ENCODE data around the gene XPNPEP3.

XPNPEP3 gene

DNA sequence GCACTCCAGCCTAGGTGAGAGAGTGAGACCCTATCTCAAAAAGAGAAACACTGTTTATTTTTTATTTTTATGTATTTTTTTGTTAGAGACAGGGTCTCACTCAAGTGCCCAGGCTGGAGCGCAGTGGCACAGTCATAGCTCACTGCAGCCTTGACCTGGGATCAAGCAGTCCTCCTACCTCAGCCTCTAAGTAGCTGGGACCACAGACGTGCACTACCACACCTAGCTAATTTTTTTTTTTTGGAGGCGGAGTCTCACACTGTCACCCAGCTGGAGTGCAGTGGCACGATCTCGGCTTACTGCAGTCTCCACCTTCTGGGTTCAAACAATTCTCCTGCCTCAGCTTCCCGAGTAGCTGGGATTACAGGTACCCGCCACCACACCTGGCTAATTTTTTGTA lies 100.7 kb downstream of the XPNPEP3 start:
- Histone ChIP-seq H3K23ac (ENCODE audit: low read depth, low read length, poor library complexity) (no peak overlapping the region), H3K36me3 (replicated peaks in 1 of 2; ENCODE audit: control insufficient read depth in 2 of 2, insufficient read depth in 2 of 2, low read length in 2 of 2) (peaks cover 11 to 90% of the 10 kb centered on the region in 2 donors)

DNA sequence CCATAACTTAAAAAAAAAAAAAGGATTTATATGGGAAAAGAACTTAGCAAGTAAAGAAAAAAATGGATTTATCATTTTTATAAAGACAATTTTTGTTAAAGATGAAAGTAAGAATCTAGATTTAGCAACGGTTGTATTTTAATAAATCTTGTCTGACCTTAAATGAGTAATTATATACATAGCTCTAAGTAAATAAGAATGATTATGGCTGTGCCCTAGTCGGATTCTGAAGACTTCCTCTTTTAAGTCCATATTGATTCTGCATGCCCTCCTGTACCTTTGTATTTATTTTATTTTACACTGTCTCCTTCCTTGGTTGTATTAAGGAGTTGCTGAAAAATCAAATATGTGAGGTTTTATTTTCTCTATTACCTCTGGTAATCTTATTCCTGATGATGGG lies 101.4 kb downstream of the XPNPEP3 start:
- H2BK5ac ChIP-seq (ENCODE audit: low read length), result no peak overlapping the region
- H3K27ac ChIP-seq (replicated peaks; ENCODE audit: low read length), result no peak overlapping the region
- no peaks in the 10 kb centered on the region for H3K27me3 ChIP-seq (ENCODE audit: control insufficient read depth in 3 of 3, insufficient read depth in 3 of 3, low read depth in 1 of 3, low read length in 3 of 3)
- no peak overlapping the region for H2BK15ac ChIP-seq (ENCODE audit: low read length)
- H3K4me2 ChIP-seq (ENCODE audit: insufficient read depth, low read length, poor library complexity, severe bottlenecking), result no peak overlapping the region
- H3K36me3 ChIP-seq (replicated peaks in 1 of 2; ENCODE audit: control insufficient read depth in 2 of 2, insufficient read depth in 2 of 2, low read length in 2 of 2), result peaks cover 10 to 93% of the 10 kb centered on the region in 2 donors
- no peak overlapping the region for H3K14ac ChIP-seq (ENCODE audit: low read length)
- H3K9me3 ChIP-seq (replicated peaks in 1 of 2; ENCODE audit: control insufficient read depth in 2 of 2, insufficient read depth in 1 of 2, low read depth in 1 of 2, low read length in 2 of 2), result no peaks in the 10 kb centered on the region
- no peak overlapping the region for H3K4me3 ChIP-seq (ENCODE audit: low read length in 2 of 2)
- peaks cover 3% of the 10 kb centered on the region for H3K79me1 ChIP-seq (ENCODE audit: low read depth, low read length)
- no CpG with 5 or more reads among the region's 2 CpGs for WGBS, 2 donors (ENCODE audit: extremely low coverage in 2 of 2, insufficient read length in 2 of 2, insufficient replicate concordance in 1 of 2)
- H2AFZ ChIP-seq (ENCODE audit: low read length), result no peak overlapping the region
- H3K4me1 ChIP-seq (ENCODE audit: control insufficient read depth in 2 of 2, insufficient read depth in 1 of 2, low read depth in 1 of 2, low read length in 2 of 2), result no peaks in the 10 kb centered on the region
- H2BK12ac ChIP-seq (ENCODE audit: low read length), result no peak overlapping the region
- H2BK120ac ChIP-seq (ENCODE audit: low read depth, low read length), result no peak overlapping the region
- H3K18ac ChIP-seq (ENCODE audit: low read length), result no peak overlapping the region
- H4K91ac ChIP-seq (ENCODE audit: low read depth, low read length, poor library complexity), result no peak overlapping the region
- no peak overlapping the region for H3K4ac ChIP-seq (ENCODE audit: low read length)
- DNase-seq (ENCODE audit: low spot score), result no peak
- no peak overlapping the region for H2AK5ac ChIP-seq (ENCODE audit: low read depth, low read length)
- H3K23ac ChIP-seq (ENCODE audit: low read depth, low read length, poor library complexity), result no peak overlapping the region
- no peak overlapping the region for H3K9ac ChIP-seq (ENCODE audit: low read depth, low read length, poor library complexity)
- H4K8ac ChIP-seq (ENCODE audit: low read depth, low read length), result no peak overlapping the region

More for the DNA sequence above, 100.7 kb downstream of the XPNPEP3 start:
- Histone ChIP-seq H3K4me1 (ENCODE audit: control insufficient read depth in 2 of 2, insufficient read depth in 1 of 2, low read depth in 1 of 2, low read length in 2 of 2) (peaks cover 0 to 2% of the 10 kb centered on the region in 2 donors), H2AFZ (ENCODE audit: low read length) (no peak overlapping the region), H3K27ac (replicated peaks; ENCODE audit: low read length) (no peak overlapping the region), H2AK5ac (ENCODE audit: low read depth, low read length) (no peak overlapping the region), H2BK12ac (ENCODE audit: low read length) (no peak overlapping the region), H3K79me1 (ENCODE audit: low read depth, low read length) (peaks cover 3% of the 10 kb centered on the region), H3K18ac (ENCODE audit: low read length) (no peak overlapping the region), H3K27me3 (ENCODE audit: control insufficient read depth in 3 of 3, insufficient read depth in 3 of 3, low read depth in 1 of 3, low read length in 3 of 3) (no peaks in the 10 kb centered on the region), H3K9ac (ENCODE audit: low read depth, low read length, poor library complexity) (no peak overlapping the region), H4K91ac (ENCODE audit: low read depth, low read length, poor library complexity) (no peak overlapping the region), H3K14ac (ENCODE audit: low read length) (no peak overlapping the region), H3K4me3 (ENCODE audit: low read length in 2 of 2) (no peak overlapping the region), H4K8ac (ENCODE audit: low read depth, low read length) (no peak overlapping the region), H3K4ac (ENCODE audit: low read length) (no peak overlapping the region), H3K4me2 (ENCODE audit: insufficient read depth, low read length, poor library complexity, severe bottlenecking) (no peak overlapping the region), H2BK120ac (ENCODE audit: low read depth, low read length) (no peak overlapping the region), H3K9me3 (replicated peaks in 1 of 2; ENCODE audit: control insufficient read depth in 2 of 2, insufficient read depth in 1 of 2, low read depth in 1 of 2, low read length in 2 of 2) (no peaks in the 10 kb centered on the region), H2BK5ac (ENCODE audit: low read length) (no peak overlapping the region), H2BK15ac (ENCODE audit: low read length) (no peak overlapping the region)
- no peak for DNase-seq (ENCODE audit: low spot score)
- WGBS, 2 donors (ENCODE audit: extremely low coverage in 2 of 2, insufficient read length in 2 of 2, insufficient replicate concordance in 1 of 2), result no CpG with 5 or more reads among the region's 7 CpGs

DNA sequence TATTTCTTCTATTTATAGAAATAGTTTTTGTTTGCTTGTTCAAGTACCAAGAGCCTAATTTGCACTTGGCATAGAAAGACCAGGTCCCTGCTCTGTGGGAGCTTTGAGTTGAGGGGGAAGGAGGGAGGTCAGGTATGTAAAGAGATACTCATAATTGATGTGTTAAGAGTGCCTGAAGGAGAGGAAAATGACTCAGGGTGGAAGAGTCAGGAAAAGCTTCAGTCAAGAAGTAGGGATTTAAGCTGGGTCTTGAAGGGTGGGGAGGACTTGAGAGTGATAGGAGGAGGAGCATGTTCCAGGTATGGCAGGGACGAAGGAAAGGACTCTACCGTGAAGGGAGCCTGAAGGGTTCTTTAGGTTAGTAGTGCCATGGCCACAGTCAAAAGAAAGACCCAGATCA lies 103.2 kb downstream of the XPNPEP3 start:
- H3K4me1 ChIP-seq (ENCODE audit: control insufficient read depth in 2 of 2, insufficient read depth in 1 of 2, low read depth in 1 of 2, low read length in 2 of 2), result no peaks in the 10 kb centered on the region
- peaks cover 15 to 91% of the 10 kb centered on the region in 2 donors for H3K36me3 ChIP-seq (replicated peaks in 1 of 2; ENCODE audit: control insufficient read depth in 2 of 2, insufficient read depth in 2 of 2, low read length in 2 of 2)
- no peak overlapping the region for H3K14ac ChIP-seq (ENCODE audit: low read length)
- no peak overlapping the region for H3K27ac ChIP-seq (replicated peaks; ENCODE audit: low read length)
- H3K4me3 ChIP-seq (ENCODE audit: low read length in 2 of 2), result no peak overlapping the region
- H3K18ac ChIP-seq (ENCODE audit: low read length), result no peak overlapping the region
- no peak overlapping the region for H3K23ac ChIP-seq (ENCODE audit: low read depth, low read length, poor library complexity)
- WGBS, 2 donors (ENCODE audit: extremely low coverage in 2 of 2, insufficient read length in 2 of 2, insufficient replicate concordance in 1 of 2), result no CpG with 5 or more reads among the region's 2 CpGs
- no peak overlapping the region for H2BK120ac ChIP-seq (ENCODE audit: low read depth, low read length)
- H2AK5ac ChIP-seq (ENCODE audit: low read depth, low read length), result no peak overlapping the region
- no peak overlapping the region for H3K9ac ChIP-seq (ENCODE audit: low read depth, low read length, poor library complexity)
- H3K79me1 ChIP-seq (ENCODE audit: low read depth, low read length), result peaks cover 3% of the 10 kb centered on the region
- no peak overlapping the region for H2BK12ac ChIP-seq (ENCODE audit: low read length)
- no peak for DNase-seq (ENCODE audit: low spot score)
- no peak overlapping the region for H3K4me2 ChIP-seq (ENCODE audit: insufficient read depth, low read length, poor library complexity, severe bottlenecking)
- no peak overlapping the region for H4K91ac ChIP-seq (ENCODE audit: low read depth, low read length, poor library complexity)
- no peak overlapping the region for H2BK5ac ChIP-seq (ENCODE audit: low read length)
- no peaks in the 10 kb centered on the region for H3K9me3 ChIP-seq (replicated peaks in 1 of 2; ENCODE audit: control insufficient read depth in 2 of 2, insufficient read depth in 1 of 2, low read depth in 1 of 2, low read length in 2 of 2)
- H2AFZ ChIP-seq (ENCODE audit: low read length), result no peak overlapping the region
- no peak overlapping the region for H3K4ac ChIP-seq (ENCODE audit: low read length)
- no peaks in the 10 kb centered on the region for H3K27me3 ChIP-seq (ENCODE audit: control insufficient read depth in 3 of 3, insufficient read depth in 3 of 3, low read depth in 1 of 3, low read length in 3 of 3)
- H4K8ac ChIP-seq (ENCODE audit: low read depth, low read length), result no peak overlapping the region
- no peak overlapping the region for H2BK15ac ChIP-seq (ENCODE audit: low read length)

- Histone ChIP-seq H2AK5ac (ENCODE audit: low read depth, low read length) (no peak overlapping the region), H3K4me2 (ENCODE audit: insufficient read depth, low read length, poor library complexity, severe bottlenecking) (no peak overlapping the region), H3K9ac (ENCODE audit: low read depth, low read length, poor library complexity) (no peak overlapping the region), H3K9me3 (replicated peaks in 1 of 2; ENCODE audit: control insufficient read depth in 2 of 2, insufficient read depth in 1 of 2, low read depth in 1 of 2, low read length in 2 of 2) (no peaks in the 10 kb centered on the region), H3K36me3 (replicated peaks in 1 of 2; ENCODE audit: control insufficient read depth in 2 of 2, insufficient read depth in 2 of 2, low read length in 2 of 2) (peaks cover 28 to 92% of the 10 kb centered on the region in 2 donors), H4K8ac (ENCODE audit: low read depth, low read length) (no peak overlapping the region), H3K18ac (ENCODE audit: low read length) (no peak overlapping the region), H3K27ac (replicated peaks; ENCODE audit: low read length) (no peak overlapping the region), H4K91ac (ENCODE audit: low read depth, low read length, poor library complexity) (no peak overlapping the region), H2BK15ac (ENCODE audit: low read length) (no peak overlapping the region), H3K23ac (ENCODE audit: low read depth, low read length, poor library complexity) (no peak overlapping the region), H2BK120ac (ENCODE audit: low read depth, low read length) (no peak overlapping the region), H3K27me3 (ENCODE audit: control insufficient read depth in 3 of 3, insufficient read depth in 3 of 3, low read depth in 1 of 3, low read length in 3 of 3) (no peaks in the 10 kb centered on the region), H3K79me1 (ENCODE audit: low read depth, low read length) (peaks cover 3% of the 10 kb centered on the region), H2BK12ac (ENCODE audit: low read length) (no peak overlapping the region), H2AFZ (ENCODE audit: low read length) (no peak overlapping the region), H3K14ac (ENCODE audit: low read length) (no peak overlapping the region), H3K4me3 (ENCODE audit: low read length in 2 of 2) (no peak overlapping the region), H3K4ac (ENCODE audit: low read length) (no peak overlapping the region), H2BK5ac (ENCODE audit: low read length) (no peak overlapping the region), H3K4me1 (ENCODE audit: control insufficient read depth in 2 of 2, insufficient read depth in 1 of 2, low read depth in 1 of 2, low read length in 2 of 2) (no peaks in the 10 kb centered on the region)
- no peak for DNase-seq (ENCODE audit: low spot score)
- WGBS, 2 donors (ENCODE audit: extremely low coverage in 2 of 2, insufficient read length in 2 of 2, insufficient replicate concordance in 1 of 2), result no CpG with 5 or more reads among the region's 8 CpGs
Measured at GRCh38 chr22:40965936-40966725, 109.2 kb downstream of the XPNPEP3 start.

Data from neuronal stem cell (in vitro differentiated cells).